Liver (tissue), 9 donors: Measurements from ENCODE around the gene FIGNL1. TPM values are rescaled to one million over a fixed set of nuclear protein-coding genes. Genes with fewer than 3 reads are reported as not detected.

Source experiments
- DNase-seq: peaks from one replicate; pipeline ENCODE4 v3.0.0-alpha.2; 2017; ENCODE audit warnings: low spot score
- H3K27ac ChIP-seq, 2 donors: one replicate each; pipeline ENCODE4 v1.7.0; 2013; ENCODE audit warnings: inconsistent platforms in 2 of 2, low read length in 2 of 2, control low read depth in 1 of 2, low read depth in 1 of 2, mild to moderate bottlenecking in 1 of 2
- H3K27me3 ChIP-seq, 4 donors: one replicate each; pipeline versions ENCODE4 v1.6.1 to v1.7.0; 2013; ENCODE audit warnings: low read length in 3 of 4, inconsistent platforms in 1 of 4, mild to moderate bottlenecking in 1 of 4, moderate library complexity in 1 of 4; ENCODE audit not compliant: control insufficient read depth in 4 of 4, insufficient read depth in 4 of 4
- H3K36me3 ChIP-seq, 4 donors: one replicate each; pipeline versions ENCODE4 v1.6.1 to v1.7.0; 2013; ENCODE audit warnings: low read length in 3 of 4, mild to moderate bottlenecking in 3 of 4, low read depth in 1 of 4, moderate library complexity in 1 of 4; ENCODE audit not compliant: control insufficient read depth in 4 of 4, insufficient read depth in 3 of 4
- H3K4me1 ChIP-seq, 4 donors: one replicate each; pipeline versions ENCODE4 v1.6.1 to v1.7.0; 2013; ENCODE audit warnings: low read length in 3 of 4, mild to moderate bottlenecking in 3 of 4, moderate library complexity in 1 of 4; ENCODE audit not compliant: control insufficient read depth in 4 of 4, insufficient read depth in 4 of 4
- H3K4me3 ChIP-seq, 3 donors: one replicate each; pipeline versions ENCODE4 v1.6.1 to v1.7.0; 2013; ENCODE audit warnings: low read length in 3 of 3, control low read depth in 1 of 3, low read depth in 1 of 3, mild to moderate bottlenecking in 1 of 3
- H3K9ac ChIP-seq, 2 donors: one replicate each; pipeline ENCODE4 v1.7.0; 2013; ENCODE audit warnings: low read length in 2 of 2, mild to moderate bottlenecking in 2 of 2, moderate library complexity in 2 of 2, control low read depth in 1 of 2, low read depth in 1 of 2
- H3K9me3 ChIP-seq, 4 donors: one replicate each; pipeline versions ENCODE4 v1.6.1 to v1.7.0; 2013; ENCODE audit warnings: low read length in 3 of 4; ENCODE audit not compliant: control insufficient read depth in 4 of 4
- ATF3 ChIP-seq: IDR thresholded peaks from 2 replicates; pipeline ENCODE4 v1.6.1; 2016; ENCODE audit warnings: antibody characterized with exemption
- EGR1 ChIP-seq, 2 donors: IDR thresholded peaks; 2 replicates each; pipeline ENCODE4 v1.6.1; 2016 to 2018; ENCODE audit warnings: antibody characterized with exemption in 2 of 2, low read depth in 2 of 2
- FOXA1 ChIP-seq: IDR thresholded peaks from 2 replicates; pipeline ENCODE4 v1.6.1; 2016; ENCODE audit warnings: antibody characterized with exemption
- FOXA2 ChIP-seq: IDR thresholded peaks from 2 replicates; pipeline ENCODE4 v1.6.1; 2016; ENCODE audit warnings: antibody characterized with exemption
- GABPA ChIP-seq, 2 donors: IDR thresholded peaks in 1 of 2; conservative IDR thresholded peaks in 1 of 2; 2 replicates each; pipeline ENCODE4 v1.6.1; 2016; ENCODE audit warnings: antibody characterized with exemption in 2 of 2, mild to moderate bottlenecking in 1 of 2, moderate library complexity in 1 of 2
- HNF4A ChIP-seq, 2 donors: conservative IDR thresholded peaks; 2 replicates each; pipeline ENCODE4 v1.6.1; 2016; ENCODE audit warnings: antibody characterized with exemption in 2 of 2, mild to moderate bottlenecking in 2 of 2
- HNF4G ChIP-seq: IDR thresholded peaks from 2 replicates; pipeline ENCODE4 v1.6.1; 2016; ENCODE audit warnings: antibody characterized with exemption
- JUND ChIP-seq, 2 donors: IDR thresholded peaks; 2 replicates each; pipeline ENCODE4 v1.6.1; 2016; ENCODE audit warnings: antibody characterized with exemption in 2 of 2
- MAX ChIP-seq: IDR thresholded peaks from 2 replicates; pipeline ENCODE4 v1.6.1; 2016; ENCODE audit warnings: antibody characterized with exemption
- NR2F2 ChIP-seq: IDR thresholded peaks from 2 replicates; pipeline ENCODE4 v1.6.1; 2016; ENCODE audit warnings: antibody characterized with exemption
- RAD21 ChIP-seq, 2 donors: IDR thresholded peaks; 2 replicates each; pipeline ENCODE4 v1.6.1; 2016; ENCODE audit warnings: antibody characterized with exemption in 2 of 2, mild to moderate bottlenecking in 2 of 2
- RXRA ChIP-seq, 2 donors: IDR thresholded peaks; 2 replicates each; pipeline ENCODE4 v1.6.1; 2017 to 2018; ENCODE audit warnings: antibody characterized with exemption in 2 of 2, mild to moderate bottlenecking in 1 of 2
- SP1 ChIP-seq: IDR thresholded peaks from 2 replicates; pipeline ENCODE4 v1.6.1; 2018; ENCODE audit warnings: antibody characterized with exemption, mild to moderate bottlenecking
- TAF1 ChIP-seq: conservative IDR thresholded peaks from 2 replicates; pipeline ENCODE4 v1.6.1; 2016; ENCODE audit warnings: antibody characterized with exemption, mild to moderate bottlenecking
- YY1 ChIP-seq: IDR thresholded peaks from 2 replicates; pipeline ENCODE4 v1.6.1; 2016; ENCODE audit warnings: antibody characterized with exemption, mild to moderate bottlenecking
- WGBS: extraction: QIAGEN DNeasy Blood & Tissue Kit; methylation state at CpG from one replicate; pipeline ENCODE4 v1.1.7; 2013; 5-methylcytosine and 5-hydroxymethylcytosine counted together
- polyA plus RNA-seq, 2 donors: library from polyadenylated mRNA; stranded (reverse) in 1 of 2; unstranded in 1 of 2; fragments of 200-250 nt in 1 of 2; fragments of >200 nt in 1 of 2; fragmentation: Nextera tagmentation in 1 of 2; extraction: Ambion mirVana in 1 of 2; gene quantifications; one replicate each; pipeline versions ENCODE4 v1.2.1 to v1.2.3, GENCODE V29; 2013 to 2015
- total RNA-seq, 2 donors: library from RNA; depleted of rRNA; stranded (reverse); fragments of >200 nt; gene quantifications; one replicate each; pipeline ENCODE4 v1.2.3, GENCODE V29; 2014
- TF ChIP-seq, protein P1 (sequence below): IDR thresholded peaks from 2 replicates; pipeline ENCODE4 v1.6.1; 2016; ENCODE audit warnings: antibody characterized with exemption, mild to moderate bottlenecking
- TF ChIP-seq, protein P2 (sequence below): fragments of 150-350 bp; IDR thresholded peaks from 2 replicates; pipeline ENCODE4 v1.5.1; 2017; ENCODE audit warnings: improper control_type of control experiment, low read depth, low read length; ENCODE audit not compliant: missing input control
- TF ChIP-seq, protein P3 (sequence below): IDR thresholded peaks from 2 replicates; pipeline ENCODE4 v1.6.1; 2016; ENCODE audit warnings: antibody characterized with exemption
- donor health status: healthy.
- donor health status: healthy.
- donor health status: healthy.
- donor health status: healthy.
- donor health status: healthy.

FIGNL1 gene
- total and polyA plus RNA-seq, 4 donors: 1.2 to 13.2 (median 3.3) TPM

- no peak for DNase-seq
- Histone ChIP-seq H3K36me3 (no peaks in the 10 kb centered on the region), H3K27ac (no peak overlapping the region), H3K4me1 (no peaks in the 10 kb centered on the region), H3K4me3 (no peak overlapping the region), H3K9ac (no peak overlapping the region), H3K9me3 (no peaks in the 10 kb centered on the region), H3K27me3 (no peaks in the 10 kb centered on the region)
- 90% methylated on average over 7 of the region's 7 CpGs for WGBS
- TF ChIP-seq NR2F2: no peak
- TF ChIP-seq YY1: no peak
- no peak for TF ChIP-seq TAF1
- no peak for TF ChIP-seq JUND (IDR thresholded peaks at IDR 0.05)
- TF ChIP-seq, protein P1, sequence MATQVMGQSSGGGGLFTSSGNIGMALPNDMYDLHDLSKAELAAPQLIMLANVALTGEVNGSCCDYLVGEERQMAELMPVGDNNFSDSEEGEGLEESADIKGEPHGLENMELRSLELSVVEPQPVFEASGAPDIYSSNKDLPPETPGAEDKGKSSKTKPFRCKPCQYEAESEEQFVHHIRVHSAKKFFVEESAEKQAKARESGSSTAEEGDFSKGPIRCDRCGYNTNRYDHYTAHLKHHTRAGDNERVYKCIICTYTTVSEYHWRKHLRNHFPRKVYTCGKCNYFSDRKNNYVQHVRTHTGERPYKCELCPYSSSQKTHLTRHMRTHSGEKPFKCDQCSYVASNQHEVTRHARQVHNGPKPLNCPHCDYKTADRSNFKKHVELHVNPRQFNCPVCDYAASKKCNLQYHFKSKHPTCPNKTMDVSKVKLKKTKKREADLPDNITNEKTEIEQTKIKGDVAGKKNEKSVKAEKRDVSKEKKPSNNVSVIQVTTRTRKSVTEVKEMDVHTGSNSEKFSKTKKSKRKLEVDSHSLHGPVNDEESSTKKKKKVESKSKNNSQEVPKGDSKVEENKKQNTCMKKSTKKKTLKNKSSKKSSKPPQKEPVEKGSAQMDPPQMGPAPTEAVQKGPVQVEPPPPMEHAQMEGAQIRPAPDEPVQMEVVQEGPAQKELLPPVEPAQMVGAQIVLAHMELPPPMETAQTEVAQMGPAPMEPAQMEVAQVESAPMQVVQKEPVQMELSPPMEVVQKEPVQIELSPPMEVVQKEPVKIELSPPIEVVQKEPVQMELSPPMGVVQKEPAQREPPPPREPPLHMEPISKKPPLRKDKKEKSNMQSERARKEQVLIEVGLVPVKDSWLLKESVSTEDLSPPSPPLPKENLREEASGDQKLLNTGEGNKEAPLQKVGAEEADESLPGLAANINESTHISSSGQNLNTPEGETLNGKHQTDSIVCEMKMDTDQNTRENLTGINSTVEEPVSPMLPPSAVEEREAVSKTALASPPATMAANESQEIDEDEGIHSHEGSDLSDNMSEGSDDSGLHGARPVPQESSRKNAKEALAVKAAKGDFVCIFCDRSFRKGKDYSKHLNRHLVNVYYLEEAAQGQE: no peak
- TF ChIP-seq ATF3: no peak
- TF ChIP-seq FOXA1: no peak
- TF ChIP-seq HNF4G: no peak
- no peak for TF ChIP-seq RXRA (IDR thresholded peaks at IDR 0.05)
- no peak for TF ChIP-seq MAX
- TF ChIP-seq SP1: no peak
- no peak for TF ChIP-seq RAD21 (IDR thresholded peaks at IDR 0.05)
- no peak for TF ChIP-seq GABPA (IDR thresholded peaks at IDR 0.05 in 1 of 2, conservative IDR thresholded peaks at IDR 0.05 in 1 of 2)
- TF ChIP-seq, protein P2, sequence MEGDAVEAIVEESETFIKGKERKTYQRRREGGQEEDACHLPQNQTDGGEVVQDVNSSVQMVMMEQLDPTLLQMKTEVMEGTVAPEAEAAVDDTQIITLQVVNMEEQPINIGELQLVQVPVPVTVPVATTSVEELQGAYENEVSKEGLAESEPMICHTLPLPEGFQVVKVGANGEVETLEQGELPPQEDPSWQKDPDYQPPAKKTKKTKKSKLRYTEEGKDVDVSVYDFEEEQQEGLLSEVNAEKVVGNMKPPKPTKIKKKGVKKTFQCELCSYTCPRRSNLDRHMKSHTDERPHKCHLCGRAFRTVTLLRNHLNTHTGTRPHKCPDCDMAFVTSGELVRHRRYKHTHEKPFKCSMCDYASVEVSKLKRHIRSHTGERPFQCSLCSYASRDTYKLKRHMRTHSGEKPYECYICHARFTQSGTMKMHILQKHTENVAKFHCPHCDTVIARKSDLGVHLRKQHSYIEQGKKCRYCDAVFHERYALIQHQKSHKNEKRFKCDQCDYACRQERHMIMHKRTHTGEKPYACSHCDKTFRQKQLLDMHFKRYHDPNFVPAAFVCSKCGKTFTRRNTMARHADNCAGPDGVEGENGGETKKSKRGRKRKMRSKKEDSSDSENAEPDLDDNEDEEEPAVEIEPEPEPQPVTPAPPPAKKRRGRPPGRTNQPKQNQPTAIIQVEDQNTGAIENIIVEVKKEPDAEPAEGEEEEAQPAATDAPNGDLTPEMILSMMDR: no peak
- TF ChIP-seq EGR1 (IDR thresholded peaks at IDR 0.05; ENCODE audit: low read depth in 2 of 2): no peak
- TF ChIP-seq FOXA2: no peak
- TF ChIP-seq HNF4A (conservative IDR thresholded peaks at IDR 0.05): no peak
- TF ChIP-seq, protein P3, sequence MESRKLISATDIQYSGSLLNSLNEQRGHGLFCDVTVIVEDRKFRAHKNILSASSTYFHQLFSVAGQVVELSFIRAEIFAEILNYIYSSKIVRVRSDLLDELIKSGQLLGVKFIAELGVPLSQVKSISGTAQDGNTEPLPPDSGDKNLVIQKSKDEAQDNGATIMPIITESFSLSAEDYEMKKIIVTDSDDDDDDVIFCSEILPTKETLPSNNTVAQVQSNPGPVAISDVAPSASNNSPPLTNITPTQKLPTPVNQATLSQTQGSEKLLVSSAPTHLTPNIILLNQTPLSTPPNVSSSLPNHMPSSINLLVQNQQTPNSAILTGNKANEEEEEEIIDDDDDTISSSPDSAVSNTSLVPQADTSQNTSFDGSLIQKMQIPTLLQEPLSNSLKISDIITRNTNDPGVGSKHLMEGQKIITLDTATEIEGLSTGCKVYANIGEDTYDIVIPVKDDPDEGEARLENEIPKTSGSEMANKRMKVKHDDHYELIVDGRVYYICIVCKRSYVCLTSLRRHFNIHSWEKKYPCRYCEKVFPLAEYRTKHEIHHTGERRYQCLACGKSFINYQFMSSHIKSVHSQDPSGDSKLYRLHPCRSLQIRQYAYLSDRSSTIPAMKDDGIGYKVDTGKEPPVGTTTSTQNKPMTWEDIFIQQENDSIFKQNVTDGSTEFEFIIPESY: no peak
Observed at GRCh38 chr7:50413561-50413960, 36.6 kb downstream of the FIGNL1 start.
